Neural crest cell (in vitro differentiated cells): ENCODE measurements around the gene PPFIBP1. TPM values are rescaled to one million over a fixed set of nuclear protein-coding genes. Genes with fewer than 3 reads are reported as not detected.

ENCODE experiments used
- DNase-seq: peaks from one replicate; pipeline ENCODE4 v3.0.0; 2021; ENCODE audit warnings: low read depth, mixed read lengths, low spot score
- H3K27ac Mint-ChIP-seq: one replicate; pipeline ENCODE4 v1.8.0; 2021; ENCODE audit warnings: mild to moderate bottlenecking, mixed read lengths; ENCODE audit not compliant: unreplicated experiment
- H3K27me3 Mint-ChIP-seq: 2 replicates; pipeline ENCODE4 v1.8.0; 2021; ENCODE audit warnings: low read depth, mild to moderate bottlenecking, mixed read lengths
- H3K36me3 Mint-ChIP-seq: 2 replicates; pipeline ENCODE4 v1.8.0; 2021; ENCODE audit warnings: low read depth, mild to moderate bottlenecking, mixed read lengths
- H3K4me1 Mint-ChIP-seq: 2 replicates; pipeline ENCODE4 v1.8.0; 2021; ENCODE audit warnings: mixed read lengths
- H3K4me3 Mint-ChIP-seq: one replicate; pipeline ENCODE4 v1.8.0; 2021; ENCODE audit warnings: mild to moderate bottlenecking, mixed read lengths
- H3K9me3 Mint-ChIP-seq: 2 replicates; pipeline ENCODE4 v1.8.0; 2021; ENCODE audit warnings: mixed read lengths
- total RNA-seq: library from RNA; stranded (reverse); gene quantifications from 2 replicates; pipeline ENCODE4 v1.2.1, GENCODE V29; 2021
- TF ChIP-seq, protein P1 (sequence below): fragments of 200-600 bp; sonication (generic); conservative IDR thresholded peaks from 2 replicates; pipeline ENCODE4 v1.5.0; 2021; ENCODE audit warnings: antibody characterized with exemption, mild to moderate bottlenecking

PPFIBP1 gene
- total RNA-seq, 1 donor from 2014 or later: 47.5 TPM

DNA sequence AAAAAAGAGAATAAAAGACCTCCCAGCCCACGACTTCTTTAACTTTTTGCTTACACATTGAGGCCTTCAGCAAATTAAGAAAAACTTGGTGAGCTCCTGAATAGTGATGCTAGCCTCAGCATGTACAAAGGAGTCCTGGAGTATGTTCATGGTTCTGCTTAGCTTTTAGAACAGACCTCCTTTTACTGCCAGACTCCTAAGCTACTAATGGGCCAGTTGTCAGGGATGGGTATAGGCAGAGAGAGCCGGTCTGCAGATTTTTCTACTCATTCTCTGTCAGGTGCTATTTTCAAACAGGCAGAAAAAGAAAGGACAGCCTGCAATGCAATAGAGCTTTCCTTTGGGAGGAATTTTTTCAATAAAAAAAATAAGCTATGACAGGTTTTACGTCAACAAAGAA lies 90.4 kb downstream of the PPFIBP1 start:
- no peaks in the 10 kb centered on the region for H3K9me3 Mint-ChIP-seq
- peaks cover 13% of the 10 kb centered on the region for H3K36me3 Mint-ChIP-seq
- peaks cover 7% of the 10 kb centered on the region for H3K4me1 Mint-ChIP-seq
- H3K27me3 Mint-ChIP-seq: no peaks in the 10 kb centered on the region
- no peak overlapping the region for H3K27ac Mint-ChIP-seq
- no peak overlapping the region for H3K4me3 Mint-ChIP-seq
- no peak for DNase-seq
- TF ChIP-seq, protein P1, sequence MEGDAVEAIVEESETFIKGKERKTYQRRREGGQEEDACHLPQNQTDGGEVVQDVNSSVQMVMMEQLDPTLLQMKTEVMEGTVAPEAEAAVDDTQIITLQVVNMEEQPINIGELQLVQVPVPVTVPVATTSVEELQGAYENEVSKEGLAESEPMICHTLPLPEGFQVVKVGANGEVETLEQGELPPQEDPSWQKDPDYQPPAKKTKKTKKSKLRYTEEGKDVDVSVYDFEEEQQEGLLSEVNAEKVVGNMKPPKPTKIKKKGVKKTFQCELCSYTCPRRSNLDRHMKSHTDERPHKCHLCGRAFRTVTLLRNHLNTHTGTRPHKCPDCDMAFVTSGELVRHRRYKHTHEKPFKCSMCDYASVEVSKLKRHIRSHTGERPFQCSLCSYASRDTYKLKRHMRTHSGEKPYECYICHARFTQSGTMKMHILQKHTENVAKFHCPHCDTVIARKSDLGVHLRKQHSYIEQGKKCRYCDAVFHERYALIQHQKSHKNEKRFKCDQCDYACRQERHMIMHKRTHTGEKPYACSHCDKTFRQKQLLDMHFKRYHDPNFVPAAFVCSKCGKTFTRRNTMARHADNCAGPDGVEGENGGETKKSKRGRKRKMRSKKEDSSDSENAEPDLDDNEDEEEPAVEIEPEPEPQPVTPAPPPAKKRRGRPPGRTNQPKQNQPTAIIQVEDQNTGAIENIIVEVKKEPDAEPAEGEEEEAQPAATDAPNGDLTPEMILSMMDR: no peak

DNA sequence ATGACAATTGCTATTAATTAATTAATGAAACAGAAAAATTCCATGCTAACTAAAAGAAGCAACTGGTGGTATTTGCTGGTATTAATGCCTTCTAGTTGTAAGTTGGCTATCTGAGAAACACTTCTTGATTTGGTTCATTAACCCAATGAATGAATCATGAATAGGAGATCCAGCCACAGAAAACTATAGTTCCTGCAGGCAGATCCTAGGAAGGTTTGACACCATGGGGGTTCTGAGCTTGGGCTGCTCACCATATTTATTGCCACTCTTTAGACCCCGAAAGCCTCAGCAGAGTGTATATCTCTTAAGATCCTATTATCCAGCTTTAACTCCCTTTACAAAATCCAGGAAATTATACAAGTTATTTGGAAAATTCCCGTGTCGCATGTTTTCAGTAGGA lies 90.9 kb downstream of the PPFIBP1 start:
- Mint-ChIP-seq H3K27me3 (no peaks in the 10 kb centered on the region), H3K27ac (no peak overlapping the region), H3K9me3 (no peaks in the 10 kb centered on the region), H3K4me1 (peaks cover 7% of the 10 kb centered on the region), H3K4me3 (no peak overlapping the region), H3K36me3 (peaks cover 13% of the 10 kb centered on the region)
- DNase-seq: no peak
- TF ChIP-seq, protein P1: no peak

DNA sequence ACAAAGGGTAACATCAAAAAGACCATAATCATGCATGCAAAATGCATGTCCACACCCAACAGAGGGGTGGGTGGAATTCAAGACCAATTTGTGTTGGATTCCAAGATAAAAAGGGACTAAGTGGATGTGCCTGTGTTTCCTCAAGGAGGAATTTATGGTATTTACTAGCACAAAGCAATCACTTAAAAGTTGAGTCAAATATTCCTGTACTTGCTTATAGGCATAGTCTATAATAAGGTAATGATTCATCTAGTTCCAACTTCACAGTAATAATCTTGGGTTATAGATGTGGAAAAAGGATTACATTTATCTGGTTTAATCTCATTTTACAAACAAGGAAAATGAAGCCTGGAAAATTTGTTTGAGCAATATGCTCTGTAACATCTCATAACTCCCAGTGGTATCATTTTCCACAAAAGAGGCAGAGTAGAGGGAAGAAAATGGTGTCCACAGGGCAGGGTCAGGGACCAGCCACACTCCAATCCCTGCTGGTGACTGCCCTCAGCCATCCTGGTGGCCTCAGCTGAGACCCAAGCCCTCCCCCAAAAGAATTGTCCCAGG lies 91.4 kb downstream of the PPFIBP1 start:
- no peaks in the 10 kb centered on the region for H3K9me3 Mint-ChIP-seq
- H3K36me3 Mint-ChIP-seq: peaks cover 13% of the 10 kb centered on the region
- H3K4me3 Mint-ChIP-seq: no peak overlapping the region
- peaks cover 7% of the 10 kb centered on the region for H3K4me1 Mint-ChIP-seq
- TF ChIP-seq, protein P1: no peak
- no peak for DNase-seq
- no peaks in the 10 kb centered on the region for H3K27me3 Mint-ChIP-seq
- H3K27ac Mint-ChIP-seq: no peak overlapping the region

DNA sequence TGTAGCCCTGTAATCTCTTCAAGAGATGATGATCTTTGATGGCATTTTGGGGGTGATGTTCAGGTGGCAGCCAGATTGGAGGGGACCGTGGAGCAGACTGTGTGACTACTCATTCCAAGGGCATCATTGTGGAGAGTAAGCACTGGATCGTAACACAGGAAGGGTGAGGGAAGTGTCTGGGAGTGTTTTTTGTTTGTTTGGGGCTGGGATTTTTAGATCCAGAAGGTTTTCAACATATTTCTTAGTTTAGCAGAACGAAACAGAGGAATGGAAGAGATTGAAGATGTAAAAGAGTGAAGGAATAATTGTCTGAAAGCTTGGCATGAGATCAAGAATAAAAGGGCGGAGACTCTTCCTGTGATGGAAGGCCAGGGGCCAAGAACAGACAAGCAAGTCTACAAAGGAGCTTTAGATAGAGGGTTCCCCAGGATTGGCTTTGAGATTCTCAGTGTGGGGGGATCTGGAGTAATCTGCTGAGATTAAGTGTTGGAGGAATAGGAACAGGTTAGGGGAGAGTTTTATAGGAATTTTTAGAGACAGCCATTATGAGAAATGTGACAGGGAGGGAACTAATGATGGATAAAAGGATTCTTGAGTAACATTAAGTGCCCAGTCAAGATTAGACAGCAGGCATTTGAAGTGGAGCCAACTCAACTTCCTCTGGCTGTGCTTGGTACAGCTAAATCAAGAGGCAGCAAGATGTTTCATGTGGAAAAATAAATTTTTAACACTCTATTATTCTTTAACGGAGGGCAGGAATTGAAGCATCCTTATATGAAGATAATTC lies 92.5 kb downstream of the PPFIBP1 start:
- Mint-ChIP-seq H3K27me3 (no peaks in the 10 kb centered on the region), H3K4me3 (no peak overlapping the region), H3K27ac (no peak overlapping the region), H3K4me1 (peaks cover 7% of the 10 kb centered on the region), H3K36me3 (peaks cover 13% of the 10 kb centered on the region), H3K9me3 (no peaks in the 10 kb centered on the region)
- TF ChIP-seq, protein P1: no peak
- DNase-seq: no peak

DNA sequence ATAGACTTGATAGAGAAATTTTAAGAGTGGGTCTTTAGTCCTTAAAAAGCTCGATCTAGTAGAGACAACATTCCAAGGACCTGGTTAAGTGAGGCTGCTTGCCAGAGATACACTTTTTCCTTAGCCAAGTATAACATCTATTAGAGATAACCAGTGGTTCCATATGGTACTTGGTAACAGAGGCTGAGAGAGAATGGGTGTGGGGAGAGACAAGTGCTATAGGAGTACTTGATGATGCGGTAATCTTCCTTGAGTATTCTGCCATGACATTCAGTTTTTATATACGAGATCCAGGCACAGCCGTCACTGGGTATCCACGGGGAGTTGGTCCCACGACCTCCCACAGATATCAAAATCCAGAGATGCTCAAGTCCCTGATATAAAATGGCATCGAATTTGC lies 94.8 kb downstream of the PPFIBP1 start:
- Mint-ChIP-seq H3K36me3 (peaks cover 12% of the 10 kb centered on the region), H3K27me3 (no peaks in the 10 kb centered on the region), H3K9me3 (no peaks in the 10 kb centered on the region), H3K4me1 (peaks cover 11% of the 10 kb centered on the region), H3K4me3 (no peak overlapping the region), H3K27ac (no peak overlapping the region)
- no peak for DNase-seq
- TF ChIP-seq, protein P1: no peak
